WERI-Rb-1 (cell line): Measurements from ENCODE around the gene MACROD2.

Experiments
- DNase-seq: peaks from one replicate; pipeline ENCODE4 v3.0.0-alpha.2; 2020
- H3K27ac ChIP-seq: fragments of 250-450 bp; sonication (Bioruptor Pico); 2 replicates; pipeline ENCODE4 v1.5.1; 2020; ENCODE audit warnings: mild to moderate bottlenecking, moderate library complexity
- H3K27me3 ChIP-seq: fragments of 250-450 bp; sonication (Bioruptor Pico); 2 replicates; pipeline ENCODE4 v1.5.1; 2021; ENCODE audit warnings: mild to moderate bottlenecking, low read depth, moderate library complexity; ENCODE audit not compliant: insufficient read depth, severe bottlenecking
- H3K36me3 ChIP-seq: fragments of 250-450 bp; sonication (Bioruptor Pico); 2 replicates; pipeline ENCODE4 v1.5.1; 2020; ENCODE audit warnings: mild to moderate bottlenecking, moderate library complexity
- H3K4me3 ChIP-seq: 2 replicates; pipeline ENCODE4 v1.5.1; 2011; ENCODE audit warnings: low read depth, mild to moderate bottlenecking, control low read depth, low read length
- H3K9me3 ChIP-seq: fragments of 250-450 bp; sonication (Bioruptor Pico); 2 replicates; pipeline ENCODE4 v1.5.1; 2021; ENCODE audit warnings: mild to moderate bottlenecking, moderate library complexity; ENCODE audit not compliant: severe bottlenecking
- CTCF ChIP-seq: IDR thresholded peaks from 2 replicates; pipeline ENCODE4 v1.5.1; 2011; ENCODE audit warnings: low read depth, mild to moderate bottlenecking, control low read depth, inconsistent platforms, low read length

MACROD2 gene

DNA sequence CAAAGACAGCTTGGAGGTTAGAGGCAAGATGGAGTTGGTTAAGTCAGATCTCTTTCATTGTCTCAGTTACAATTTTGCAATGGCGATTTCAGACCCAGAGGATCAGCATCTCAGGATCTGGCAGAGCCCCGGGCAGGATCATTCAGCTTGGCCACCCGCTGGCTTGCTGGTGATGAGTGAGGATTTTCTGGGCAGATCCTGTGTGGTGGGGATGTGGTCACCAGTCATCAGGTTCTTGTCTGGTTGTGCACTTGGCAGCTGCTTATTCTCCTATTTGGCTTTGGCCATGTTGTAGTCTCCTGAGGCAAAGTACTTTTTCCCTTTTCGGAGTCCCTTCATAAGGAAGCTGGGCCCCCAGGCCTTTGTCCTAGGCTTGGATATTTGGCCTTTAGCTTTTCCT, 1624.0 kb downstream of the MACROD2 start:
- H3K4me3 ChIP-seq, result no peak overlapping the region
- DNase-seq, result no peak
- H3K9me3 ChIP-seq, result no peaks in the 10 kb centered on the region
- no peaks in the 10 kb centered on the region for H3K27me3 ChIP-seq
- TF ChIP-seq CTCF, result no peak
- no peaks in the 10 kb centered on the region for H3K36me3 ChIP-seq
- H3K27ac ChIP-seq, result no peak overlapping the region

DNA sequence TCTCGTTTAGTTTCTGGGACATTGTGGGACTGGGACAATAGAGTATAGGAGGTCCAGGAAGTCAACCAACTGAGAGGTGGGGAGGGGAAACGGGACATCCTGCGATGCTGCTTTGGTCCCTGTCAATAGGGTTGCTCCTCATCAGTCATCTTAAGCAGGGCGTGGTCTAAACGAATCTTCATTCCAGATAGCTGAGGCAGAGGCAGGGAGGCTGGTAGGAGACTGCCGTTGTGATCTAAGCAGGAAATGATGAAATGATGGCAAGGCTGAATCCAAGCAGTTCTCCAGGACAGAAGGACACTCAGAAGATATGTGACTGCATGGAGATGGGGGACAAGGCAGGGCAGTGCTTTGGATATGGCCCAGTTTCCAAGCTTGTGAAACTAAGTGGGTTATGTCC, 1624.5 kb downstream of the MACROD2 start:
- DNase-seq, result no peak
- Histone ChIP-seq H3K4me3 (no peak overlapping the region), H3K27me3 (no peaks in the 10 kb centered on the region), H3K27ac (no peak overlapping the region), H3K9me3 (no peaks in the 10 kb centered on the region), H3K36me3 (no peaks in the 10 kb centered on the region)
- no peak for TF ChIP-seq CTCF

GRCh38 chr20:15622368-15622767, 1627.1 kb downstream of the MACROD2 start:
- no peak for TF ChIP-seq CTCF

DNA sequence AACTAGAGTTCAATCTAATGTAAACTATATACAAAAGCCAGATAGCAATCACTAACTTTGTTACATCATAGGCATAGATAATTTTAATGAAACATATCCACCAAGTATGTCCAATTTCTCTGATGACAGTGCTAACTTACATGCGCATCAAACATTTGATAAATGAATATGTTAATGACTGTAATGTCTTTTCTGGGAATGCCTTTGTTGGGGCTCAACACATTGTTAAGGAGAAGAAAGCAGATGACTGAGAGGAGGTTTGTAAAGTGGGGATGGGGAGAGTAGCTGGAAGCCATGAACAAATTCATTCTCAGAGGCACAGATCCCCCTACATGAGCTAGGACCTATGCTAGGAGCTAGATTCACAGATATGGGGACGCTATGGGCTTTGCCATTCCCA, 1627.9 kb downstream of the MACROD2 start:
- H3K27ac ChIP-seq, result no peak overlapping the region
- no peak overlapping the region for H3K4me3 ChIP-seq
- H3K27me3 ChIP-seq, result no peaks in the 10 kb centered on the region
- no peak for TF ChIP-seq CTCF
- no peak for DNase-seq
- H3K9me3 ChIP-seq, result peaks cover 3% of the 10 kb centered on the region
- H3K36me3 ChIP-seq, result no peaks in the 10 kb centered on the region

More at GRCh38 chr20:15622368-15622767, 1627.1 kb downstream of the MACROD2 start:
- DNase-seq, result no peak
- Histone ChIP-seq H3K27me3 (no peaks in the 10 kb centered on the region), H3K9me3 (peaks cover 1% of the 10 kb centered on the region), H3K27ac (no peak overlapping the region), H3K4me3 (no peak overlapping the region), H3K36me3 (no peaks in the 10 kb centered on the region)

DNA sequence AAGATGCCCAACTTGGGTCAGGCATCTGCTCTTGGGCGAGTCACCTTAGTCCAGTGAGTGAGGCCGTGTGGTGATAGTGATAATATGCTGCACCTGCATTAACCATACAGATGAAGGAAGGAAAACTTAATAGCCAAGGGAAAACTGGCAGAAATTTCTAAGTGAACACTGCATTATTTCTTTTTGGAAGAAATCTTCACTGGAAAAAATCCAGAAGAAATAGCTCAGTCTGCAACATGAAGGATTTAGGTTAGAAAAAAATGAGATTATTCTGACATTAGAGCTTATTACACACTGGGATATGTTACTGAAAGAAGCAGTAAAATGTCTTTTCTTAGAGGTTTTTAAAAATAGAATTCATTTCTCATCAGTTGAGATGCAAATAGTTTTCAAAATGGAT, 1630.7 kb downstream of the MACROD2 start:
- Histone ChIP-seq H3K9me3 (peaks cover 3% of the 10 kb centered on the region), H3K4me3 (no peak overlapping the region), H3K27ac (no peak overlapping the region), H3K36me3 (no peaks in the 10 kb centered on the region), H3K27me3 (no peaks in the 10 kb centered on the region)
- no peak for DNase-seq
- no peak for TF ChIP-seq CTCF

DNA sequence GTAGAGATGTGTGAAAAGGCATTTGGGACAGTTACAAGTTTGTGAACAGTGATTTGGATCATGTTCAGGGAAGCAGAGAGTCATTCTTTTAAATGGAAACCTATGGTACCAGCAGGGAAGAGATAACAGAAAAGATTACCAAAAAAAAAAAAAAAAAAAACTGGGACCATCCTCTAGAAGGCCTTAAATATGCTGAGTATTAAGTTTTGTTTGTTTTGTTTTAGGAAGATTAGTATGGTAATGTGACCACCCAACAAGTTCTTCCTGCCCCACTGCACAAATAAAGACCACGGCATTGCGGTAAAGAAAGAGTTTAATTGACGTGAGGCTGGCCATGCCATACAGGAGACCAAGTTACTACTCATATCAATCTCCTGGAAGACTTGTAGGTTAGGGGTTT, 1631.8 kb downstream of the MACROD2 start:
- DNase-seq, result no peak
- Histone ChIP-seq H3K4me3 (no peak overlapping the region), H3K27me3 (no peaks in the 10 kb centered on the region), H3K36me3 (no peaks in the 10 kb centered on the region), H3K27ac (no peak overlapping the region), H3K9me3 (peaks cover 3% of the 10 kb centered on the region)
- no peak for TF ChIP-seq CTCF
